HG02623 (cell line): ENCODE results near the gene PRLR.

Source experiments
- ATAC-seq: cut with Tn5 transposase; IDR thresholded peaks from one replicate; pipeline ENCODE4 v1.9.1; 2021; ENCODE audit warnings: moderate library complexity; ENCODE audit not compliant: unreplicated experiment

The PRLR gene

DNA sequence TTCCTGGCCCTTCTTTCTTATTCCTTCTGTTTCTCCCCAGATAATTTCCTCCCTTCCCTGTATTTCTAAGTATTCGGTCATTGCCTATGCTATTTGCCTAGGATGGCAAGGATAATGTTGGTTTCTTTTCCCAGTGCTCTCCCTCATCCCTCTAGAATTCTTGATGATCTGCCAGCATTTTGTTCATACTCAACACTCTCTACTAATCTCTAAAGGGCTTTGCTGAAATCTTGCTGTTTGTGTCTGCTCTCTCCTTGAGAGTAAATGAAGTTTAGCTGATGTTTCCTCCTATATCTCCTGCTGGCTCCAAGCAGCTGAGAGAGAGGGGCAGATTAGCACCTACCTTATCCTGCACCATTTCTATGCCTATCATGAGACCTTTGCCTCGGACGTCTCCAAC is 220.6 kb downstream of the PRLR start:
- no peak for ATAC-seq

DNA sequence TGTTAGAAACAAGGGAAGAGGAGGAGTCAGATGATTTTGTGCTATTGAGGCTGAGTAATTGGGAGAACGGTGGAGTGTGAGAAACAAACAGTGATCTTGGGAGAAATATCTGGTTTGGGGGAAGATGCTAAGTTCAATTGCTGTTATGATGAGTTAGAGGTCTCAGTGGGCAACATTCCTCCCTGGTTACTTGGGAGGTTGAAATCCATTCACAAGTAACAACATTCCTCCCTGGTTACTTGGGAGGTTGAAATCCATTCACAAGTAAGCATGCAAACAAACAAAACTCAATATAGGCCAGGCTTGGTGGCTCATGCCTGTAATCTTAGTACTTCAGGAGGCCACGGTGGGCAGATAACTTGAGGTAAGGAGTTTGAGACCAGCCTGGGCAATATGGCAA is 221.3 kb downstream of the PRLR start:
- ATAC-seq = no peak

DNA sequence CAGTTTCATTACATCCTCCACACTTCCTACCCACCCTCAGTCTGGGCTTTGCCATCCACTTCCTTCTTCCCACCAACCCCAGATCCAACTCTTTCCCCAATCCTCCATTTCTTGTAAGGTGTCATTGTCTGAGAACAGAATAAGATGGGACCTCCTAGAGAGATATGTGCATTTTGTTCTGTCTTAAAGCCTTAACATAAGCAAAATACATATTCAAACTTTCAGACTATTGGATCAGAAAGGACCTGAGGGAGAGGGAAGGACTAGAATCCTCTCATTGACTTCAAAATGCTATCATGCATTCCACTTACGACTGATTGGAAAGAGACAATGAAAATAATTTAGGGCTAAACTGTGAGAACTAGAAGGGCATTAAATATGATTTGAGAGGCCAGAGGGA is 225.5 kb downstream of the PRLR start:
- ATAC-seq = no peak

DNA sequence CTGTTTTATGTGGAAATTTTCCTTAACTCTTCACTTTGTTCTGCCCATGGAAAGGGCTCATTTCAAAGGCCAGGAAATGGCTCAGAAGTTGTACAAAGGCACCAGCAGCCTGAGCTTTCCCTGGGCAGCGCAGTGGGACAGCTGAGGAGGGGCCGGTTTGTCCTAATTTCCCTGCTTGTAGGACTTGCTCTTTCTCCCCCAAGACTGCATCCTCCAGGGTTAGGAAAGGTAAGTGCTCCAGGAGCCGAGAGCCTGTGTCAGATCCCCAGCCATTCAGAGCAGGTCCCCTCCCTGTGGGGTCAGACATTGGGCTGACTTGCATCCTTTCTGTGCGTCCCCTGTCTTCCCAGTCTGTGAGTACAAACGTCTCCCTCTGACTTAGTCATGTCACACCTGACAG is 226.1 kb downstream of the PRLR start:
- no peak for ATAC-seq

DNA sequence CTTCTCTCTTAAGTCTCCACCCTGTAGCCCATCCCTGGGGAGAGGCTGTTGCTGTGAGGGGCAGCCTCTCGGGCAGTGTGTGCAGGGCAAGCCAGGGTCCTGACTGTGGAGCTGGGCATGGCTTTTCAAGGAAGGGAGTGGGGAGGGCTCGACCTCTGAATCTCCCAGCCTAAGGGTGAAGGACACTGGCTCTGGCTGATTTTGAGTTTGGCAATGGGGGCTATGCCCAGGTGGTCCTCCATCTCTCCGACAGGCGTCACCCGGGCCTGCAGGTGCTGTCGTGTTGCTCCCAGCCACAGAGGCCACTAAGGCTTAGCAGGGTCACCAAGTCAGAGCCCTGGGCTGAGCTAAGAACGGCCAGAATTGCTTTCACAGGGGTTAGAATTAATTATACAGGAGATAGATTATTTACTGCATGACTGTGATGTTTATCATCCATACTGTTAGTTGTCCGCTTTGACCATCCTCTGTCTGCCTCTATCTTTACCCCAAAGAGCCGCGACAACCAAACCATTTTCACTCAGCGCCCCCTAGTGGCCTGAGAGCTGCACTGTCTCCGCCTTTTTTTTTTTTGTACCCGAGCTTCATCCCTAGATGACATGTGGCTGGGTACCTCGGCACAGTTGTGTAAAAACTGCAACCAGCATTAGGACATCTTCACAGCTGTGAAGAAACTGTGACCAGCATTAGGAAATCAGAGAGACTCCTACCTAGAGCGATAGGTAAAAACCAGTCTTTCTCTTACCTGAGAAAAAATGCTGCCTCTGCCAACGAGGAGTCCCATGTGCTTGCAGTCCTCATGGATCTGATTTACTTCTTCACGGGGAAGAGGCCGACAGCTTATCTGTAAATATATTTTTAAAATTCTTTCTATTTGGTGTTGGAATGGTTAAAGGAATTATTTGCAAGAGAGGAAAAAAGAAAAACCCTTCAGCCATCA is 227.0 kb downstream of the PRLR start:
- ATAC-seq = peak; percentile 62

DNA sequence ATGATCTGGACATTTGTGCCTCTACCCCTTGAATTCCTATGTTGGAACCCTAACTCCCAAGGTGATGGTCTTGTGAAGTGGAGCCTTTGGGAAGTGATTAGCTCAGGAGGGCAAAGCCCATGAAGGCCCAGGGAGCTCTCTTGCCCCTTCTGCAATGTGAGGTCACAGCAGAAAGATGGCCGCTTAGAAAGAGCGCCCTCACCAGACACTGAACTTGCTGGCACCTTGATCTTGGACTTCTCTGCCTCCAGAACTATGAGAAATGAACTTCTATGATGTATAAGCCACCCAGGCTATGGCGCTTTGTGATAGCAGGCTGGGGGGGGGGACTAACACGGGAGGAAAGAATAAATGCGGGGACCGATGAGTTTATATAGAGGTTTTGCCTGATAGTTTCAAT is 227.8 kb downstream of the PRLR start:
- no peak for ATAC-seq

DNA sequence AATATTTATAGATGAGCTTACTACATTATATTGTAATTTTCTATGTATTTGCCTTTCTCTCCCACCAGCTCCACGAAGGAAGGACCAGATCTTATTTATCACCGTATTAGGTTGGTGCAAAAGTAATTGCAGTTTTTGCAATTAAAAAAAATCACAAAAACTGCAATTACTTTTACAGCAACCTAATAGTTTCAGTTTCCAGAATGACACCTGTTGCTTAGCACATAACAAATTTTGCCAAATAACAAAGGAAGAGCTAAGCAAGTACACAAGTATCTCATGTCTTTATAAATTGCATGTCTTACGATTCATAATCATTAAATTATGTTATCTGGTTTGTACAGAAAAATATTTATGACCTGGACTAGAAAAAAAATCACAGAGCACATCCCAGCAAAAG is 228.4 kb downstream of the PRLR start:
- no peak for ATAC-seq
